ENCODE measurements around the gene MPV17L.
"Not testable (repeated sequence)": the region's sequence is repeated elsewhere in the genome, so short reads cannot be mapped to it uniquely, and the experiment has no call there.

MPV17L gene

GRCh38 chr16:15352852-15353251, 42.7 kb upstream of the MPV17L start:
- H3K4me3 ChIP-seq (ENCODE audit: insufficient read depth in 1 of 2, low read depth in 1 of 2, low read length in 2 of 2); H2AK5ac ChIP-seq (ENCODE audit: low read length, severe bottlenecking); H3K9me3 ChIP-seq (ENCODE audit: control insufficient read depth, low read length); H2BK120ac ChIP-seq (ENCODE audit: low read depth, low read length); H3K18ac ChIP-seq (ENCODE audit: low read depth in 1 of 2, low read length in 2 of 2); H3K9ac ChIP-seq (ENCODE audit: low read length); H3K14ac ChIP-seq (ENCODE audit: low read length in 2 of 2); H2BK5ac ChIP-seq (ENCODE audit: low read depth, low read length, poor library complexity, severe bottlenecking); H4K91ac ChIP-seq (ENCODE audit: low read length); H3K79me1 ChIP-seq (replicated peaks; ENCODE audit: low read length, poor library complexity, severe bottlenecking); H2BK15ac ChIP-seq (ENCODE audit: low read depth, poor library complexity, severe bottlenecking); H2AFZ ChIP-seq (ENCODE audit: low read depth, low read length); H3K23ac ChIP-seq (ENCODE audit: low read length in 2 of 2); DNase-seq; H4K8ac ChIP-seq (ENCODE audit: low read length); H3K4me1 ChIP-seq (ENCODE audit: control insufficient read depth, insufficient read depth, low read depth, low read length); H2BK12ac ChIP-seq (ENCODE audit: low read length in 2 of 2); H3K4ac ChIP-seq (ENCODE audit: low read depth in 1 of 2, low read length in 2 of 2); H3K27ac ChIP-seq (ENCODE audit: low read length, poor library complexity, severe bottlenecking); H3K4me2 ChIP-seq (ENCODE audit: low read length, poor library complexity, severe bottlenecking); H3K27me3 ChIP-seq (ENCODE audit: control insufficient read depth in 1 of 2, insufficient read depth in 1 of 2, low read length in 2 of 2); H3K36me3 ChIP-seq (ENCODE audit: control insufficient read depth in 1 of 2, insufficient read depth in 2 of 2, low read depth in 1 of 2, low read length in 2 of 2): not testable (repeated sequence)
- WGBS, result no CpG with 5 or more reads among the region's 3 CpGs

DNA sequence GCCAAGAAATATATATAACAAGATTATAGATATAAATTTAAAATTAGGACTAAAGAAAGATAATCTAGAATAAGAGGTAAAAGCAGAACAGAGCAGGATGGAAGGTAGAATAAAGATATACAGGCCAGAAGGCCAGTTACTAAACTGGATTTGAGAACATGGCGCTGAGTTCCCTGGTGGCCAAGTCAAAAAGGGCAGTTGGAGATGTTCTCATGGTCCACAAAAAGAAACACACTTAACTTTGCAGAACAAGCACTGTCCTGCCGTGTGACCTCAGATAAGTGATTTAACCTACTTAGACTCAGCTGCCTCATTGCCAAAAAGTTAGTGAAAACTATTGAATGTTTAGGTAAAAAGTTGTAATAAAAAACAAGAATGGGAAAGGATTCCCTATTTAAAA, 40.7 kb upstream of the MPV17L start:
- DNase-seq; H3K27me3 ChIP-seq (ENCODE audit: control insufficient read depth in 1 of 2, insufficient read depth in 1 of 2, low read length in 2 of 2); H3K9me3 ChIP-seq (ENCODE audit: control insufficient read depth, low read length); H2BK15ac ChIP-seq (ENCODE audit: low read depth, poor library complexity, severe bottlenecking); H2AFZ ChIP-seq (ENCODE audit: low read depth, low read length); H3K18ac ChIP-seq (ENCODE audit: low read depth in 1 of 2, low read length in 2 of 2); H3K4me1 ChIP-seq (ENCODE audit: control insufficient read depth, insufficient read depth, low read depth, low read length); H4K91ac ChIP-seq (ENCODE audit: low read length); H2BK5ac ChIP-seq (ENCODE audit: low read depth, low read length, poor library complexity, severe bottlenecking); H3K27ac ChIP-seq (ENCODE audit: low read length, poor library complexity, severe bottlenecking); H3K79me1 ChIP-seq (replicated peaks; ENCODE audit: low read length, poor library complexity, severe bottlenecking); H3K4me2 ChIP-seq (ENCODE audit: low read length, poor library complexity, severe bottlenecking); H3K9ac ChIP-seq (ENCODE audit: low read length); H2BK120ac ChIP-seq (ENCODE audit: low read depth, low read length); H2AK5ac ChIP-seq (ENCODE audit: low read length, severe bottlenecking); H3K36me3 ChIP-seq (ENCODE audit: control insufficient read depth in 1 of 2, insufficient read depth in 2 of 2, low read depth in 1 of 2, low read length in 2 of 2); H3K14ac ChIP-seq (ENCODE audit: low read length in 2 of 2); H3K4me3 ChIP-seq (ENCODE audit: insufficient read depth in 1 of 2, low read depth in 1 of 2, low read length in 2 of 2); H2BK12ac ChIP-seq (ENCODE audit: low read length in 2 of 2); H4K8ac ChIP-seq (ENCODE audit: low read length); H3K4ac ChIP-seq (ENCODE audit: low read depth in 1 of 2, low read length in 2 of 2); H3K23ac ChIP-seq (ENCODE audit: low read length in 2 of 2): not testable (repeated sequence)
- WGBS, result no CpG with 5 or more reads among the region's 2 CpGs

DNA sequence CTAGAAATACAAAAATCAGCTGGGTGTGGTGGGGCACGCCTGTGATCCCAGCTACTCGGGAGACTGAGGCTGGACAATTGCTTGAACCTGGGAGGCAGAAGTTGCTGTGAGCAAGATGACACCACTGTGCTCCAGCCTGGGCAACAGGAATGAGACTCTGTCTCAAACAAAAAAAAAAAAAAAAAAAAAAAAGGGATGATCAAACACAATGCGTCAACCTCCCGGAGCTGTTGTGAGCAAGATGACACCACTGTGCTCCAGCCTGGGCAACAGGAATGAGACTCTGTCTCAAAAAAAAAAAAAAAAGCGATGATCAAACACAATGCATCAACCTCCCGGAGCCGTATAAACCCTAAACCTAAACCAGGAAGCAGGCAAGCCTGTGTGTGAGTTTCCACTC, 38.1 kb upstream of the MPV17L start:
- H3K27ac ChIP-seq (ENCODE audit: low read length, poor library complexity, severe bottlenecking); H4K8ac ChIP-seq (ENCODE audit: low read length); H2AFZ ChIP-seq (ENCODE audit: low read depth, low read length); DNase-seq; H3K4me3 ChIP-seq (ENCODE audit: insufficient read depth in 1 of 2, low read depth in 1 of 2, low read length in 2 of 2); H2AK5ac ChIP-seq (ENCODE audit: low read length, severe bottlenecking); H3K4me1 ChIP-seq (ENCODE audit: control insufficient read depth, insufficient read depth, low read depth, low read length); H3K23ac ChIP-seq (ENCODE audit: low read length in 2 of 2); H3K18ac ChIP-seq (ENCODE audit: low read depth in 1 of 2, low read length in 2 of 2); H2BK12ac ChIP-seq (ENCODE audit: low read length in 2 of 2); H2BK5ac ChIP-seq (ENCODE audit: low read depth, low read length, poor library complexity, severe bottlenecking); H3K9ac ChIP-seq (ENCODE audit: low read length); H3K27me3 ChIP-seq (ENCODE audit: control insufficient read depth in 1 of 2, insufficient read depth in 1 of 2, low read length in 2 of 2); H2BK15ac ChIP-seq (ENCODE audit: low read depth, poor library complexity, severe bottlenecking); H3K4me2 ChIP-seq (ENCODE audit: low read length, poor library complexity, severe bottlenecking); H3K9me3 ChIP-seq (ENCODE audit: control insufficient read depth, low read length); H3K79me1 ChIP-seq (replicated peaks; ENCODE audit: low read length, poor library complexity, severe bottlenecking); H3K14ac ChIP-seq (ENCODE audit: low read length in 2 of 2); H2BK120ac ChIP-seq (ENCODE audit: low read depth, low read length); H3K4ac ChIP-seq (ENCODE audit: low read depth in 1 of 2, low read length in 2 of 2); H4K91ac ChIP-seq (ENCODE audit: low read length); H3K36me3 ChIP-seq (ENCODE audit: control insufficient read depth in 1 of 2, insufficient read depth in 2 of 2, low read depth in 1 of 2, low read length in 2 of 2): not testable (repeated sequence)
- no CpG with 5 or more reads among the region's 7 CpGs for WGBS

DNA sequence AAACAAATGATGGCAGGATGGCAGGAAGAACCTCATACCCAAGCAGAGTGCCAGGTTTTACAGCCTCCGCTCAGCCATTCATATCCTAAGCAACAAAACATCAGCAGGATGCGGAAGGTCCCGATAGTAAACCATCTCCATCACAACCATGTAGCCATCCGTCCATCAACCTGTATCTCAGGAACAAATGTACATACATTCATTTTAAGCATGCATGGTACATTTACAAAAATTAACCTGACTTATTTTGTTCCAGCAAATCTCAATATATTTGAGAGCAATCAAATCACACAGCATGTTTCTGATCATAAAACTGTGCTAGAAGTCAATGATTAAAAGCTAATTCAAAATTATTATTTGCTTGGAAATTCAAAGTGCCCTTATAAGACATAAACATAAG, 17.4 kb upstream of the MPV17L start, which contains the start of gene NPIPA5:
NPIPA5 (minus strand) TSS at position 101 of the 400 bp plus-strand sequence; CDS start at position 101, 0 bp downstream.
- H4K8ac ChIP-seq (ENCODE audit: low read length); H2AK5ac ChIP-seq (ENCODE audit: low read length, severe bottlenecking); H3K4me1 ChIP-seq (ENCODE audit: control insufficient read depth, insufficient read depth, low read depth, low read length); DNase-seq; H3K14ac ChIP-seq (ENCODE audit: low read length in 2 of 2); H2BK15ac ChIP-seq (ENCODE audit: low read depth, poor library complexity, severe bottlenecking); H4K91ac ChIP-seq (ENCODE audit: low read length); H3K36me3 ChIP-seq (ENCODE audit: control insufficient read depth in 1 of 2, insufficient read depth in 2 of 2, low read depth in 1 of 2, low read length in 2 of 2); H2BK5ac ChIP-seq (ENCODE audit: low read depth, low read length, poor library complexity, severe bottlenecking); H3K23ac ChIP-seq (ENCODE audit: low read length in 2 of 2); H2AFZ ChIP-seq (ENCODE audit: low read depth, low read length); H3K79me1 ChIP-seq (replicated peaks; ENCODE audit: low read length, poor library complexity, severe bottlenecking); H3K9me3 ChIP-seq (ENCODE audit: control insufficient read depth, low read length); H3K4ac ChIP-seq (ENCODE audit: low read depth in 1 of 2, low read length in 2 of 2); H3K4me3 ChIP-seq (ENCODE audit: insufficient read depth in 1 of 2, low read depth in 1 of 2, low read length in 2 of 2); H2BK12ac ChIP-seq (ENCODE audit: low read length in 2 of 2); H3K18ac ChIP-seq (ENCODE audit: low read depth in 1 of 2, low read length in 2 of 2); H3K27ac ChIP-seq (ENCODE audit: low read length, poor library complexity, severe bottlenecking); H3K27me3 ChIP-seq (ENCODE audit: control insufficient read depth in 1 of 2, insufficient read depth in 1 of 2, low read length in 2 of 2); H3K9ac ChIP-seq (ENCODE audit: low read length); H2BK120ac ChIP-seq (ENCODE audit: low read depth, low read length); H3K4me2 ChIP-seq (ENCODE audit: low read length, poor library complexity, severe bottlenecking): not testable (repeated sequence)
- WGBS, result no CpG with 5 or more reads among the region's 4 CpGs

Measured in mesenchymal stem cell (in vitro differentiated cells and primary cell).